Chondrocyte (in vitro differentiated cells): ENCODE data around the gene TMEM219. TPM values are rescaled to one million over a fixed set of nuclear protein-coding genes. Genes with fewer than 3 reads are reported as not detected.

Experiments used
- DNase-seq: peaks from one replicate; pipeline ENCODE4 v3.0.0; 2021; ENCODE audit warnings: mixed read lengths, low spot score
- H3K27ac Mint-ChIP-seq: one replicate; pipeline ENCODE4 v1.8.0; 2021; ENCODE audit warnings: mild to moderate bottlenecking, moderate library complexity, mixed read lengths; ENCODE audit not compliant: unreplicated experiment
- H3K27me3 Mint-ChIP-seq: 2 replicates; pipeline ENCODE4 v1.8.0; 2021; ENCODE audit warnings: low read depth, mixed read lengths
- H3K36me3 Mint-ChIP-seq: 2 replicates; pipeline ENCODE4 v1.8.0; 2021; ENCODE audit warnings: low read depth, mixed read lengths
- H3K4me1 Mint-ChIP-seq: 2 replicates; pipeline ENCODE4 v1.8.0; 2021; ENCODE audit warnings: low read depth, mild to moderate bottlenecking, mixed read lengths
- H3K4me3 Mint-ChIP-seq: one replicate; pipeline ENCODE4 v1.8.0; 2021; ENCODE audit warnings: mild to moderate bottlenecking, moderate library complexity, mixed read lengths; ENCODE audit not compliant: unreplicated experiment
- H3K9me3 Mint-ChIP-seq: 2 replicates; pipeline ENCODE4 v1.8.0; 2021; ENCODE audit warnings: low read depth, mixed read lengths
- CTCF ChIP-seq: fragments of 200-600 bp; sonication (generic); IDR thresholded peaks from 2 replicates; pipeline ENCODE4 v1.5.0; 2021; ENCODE audit warnings: antibody characterized with exemption, mild to moderate bottlenecking, moderate library complexity
- total RNA-seq: library from RNA; stranded (reverse); gene quantifications from 3 replicates; pipeline ENCODE4 v1.2.1, GENCODE V29; 2021

The TMEM219 gene
- total RNA-seq, 1 donor from 2014 or later, result 122 TPM

GRCh38 chr16:29920288-29921033 lies 41.4 kb upstream of the TMEM219 start:
- no peak for DNase-seq
- Mint-ChIP-seq H3K36me3 (peaks cover 15% of the 10 kb centered on the region), H3K27me3 (no peaks in the 10 kb centered on the region), H3K9me3 (no peaks in the 10 kb centered on the region), H3K4me3 (no peak overlapping the region), H3K4me1 (peaks cover 25% of the 10 kb centered on the region), H3K27ac (no peak overlapping the region)
- no peak for TF ChIP-seq CTCF

GRCh38 chr16:29921034-29921385 lies 40.9 kb upstream of the TMEM219 start:
- Mint-ChIP-seq H3K27ac (no peak overlapping the region), H3K36me3 (peaks cover 12% of the 10 kb centered on the region), H3K27me3 (no peaks in the 10 kb centered on the region), H3K4me1 (peaks cover 26% of the 10 kb centered on the region), H3K9me3 (no peaks in the 10 kb centered on the region), H3K4me3 (no peak overlapping the region)
- no peak for DNase-seq
- TF ChIP-seq CTCF, result no peak

GRCh38 chr16:29922326-29922725 lies 39.6 kb upstream of the TMEM219 start:
- Mint-ChIP-seq H3K36me3 (peaks cover 10% of the 10 kb centered on the region), H3K4me1 (peaks cover 39% of the 10 kb centered on the region), H3K4me3 (no peak overlapping the region), H3K27me3 (no peaks in the 10 kb centered on the region), H3K9me3 (no peaks in the 10 kb centered on the region), H3K27ac (peak overlapping the region; percentile 12)
- TF ChIP-seq CTCF, result no peak
- no peak for DNase-seq

- H3K27me3 Mint-ChIP-seq, result no peaks in the 10 kb centered on the region
- TF ChIP-seq CTCF, result no peak
- H3K4me1 Mint-ChIP-seq, result peaks cover 44% of the 10 kb centered on the region
- peaks cover 10% of the 10 kb centered on the region for H3K36me3 Mint-ChIP-seq
- no peak overlapping the region for H3K4me3 Mint-ChIP-seq
- H3K27ac Mint-ChIP-seq, result no peak overlapping the region
- no peaks in the 10 kb centered on the region for H3K9me3 Mint-ChIP-seq
- peak; percentile 89 for DNase-seq
Observed at GRCh38 chr16:29922986-29923501, 38.8 kb upstream of the TMEM219 start.

GRCh38 chr16:29925105-29925756 lies 36.6 kb upstream of the TMEM219 start:
- H3K4me3 Mint-ChIP-seq, result peak overlapping the region; percentile 93
- DNase-seq, result no peak
- H3K27ac Mint-ChIP-seq, result peak overlapping the region; percentile 75
- no peaks in the 10 kb centered on the region for H3K9me3 Mint-ChIP-seq
- H3K4me1 Mint-ChIP-seq, result peaks cover 44% of the 10 kb centered on the region
- TF ChIP-seq CTCF, result no peak
- peaks cover 10% of the 10 kb centered on the region for H3K36me3 Mint-ChIP-seq
- H3K27me3 Mint-ChIP-seq, result no peaks in the 10 kb centered on the region
